Pons (tissue), 1 donor: Measurements from ENCODE around the gene LHCGR.
A peak's percentile ranks its signal among the peaks of the same experiment; 100 is the strongest.

Source experiments
- DNase-seq: peaks from one replicate; pipeline ENCODE4 v3.0.0-alpha.2; 2016; ENCODE audit warnings: low spot score

Gene LHCGR

DNA sequence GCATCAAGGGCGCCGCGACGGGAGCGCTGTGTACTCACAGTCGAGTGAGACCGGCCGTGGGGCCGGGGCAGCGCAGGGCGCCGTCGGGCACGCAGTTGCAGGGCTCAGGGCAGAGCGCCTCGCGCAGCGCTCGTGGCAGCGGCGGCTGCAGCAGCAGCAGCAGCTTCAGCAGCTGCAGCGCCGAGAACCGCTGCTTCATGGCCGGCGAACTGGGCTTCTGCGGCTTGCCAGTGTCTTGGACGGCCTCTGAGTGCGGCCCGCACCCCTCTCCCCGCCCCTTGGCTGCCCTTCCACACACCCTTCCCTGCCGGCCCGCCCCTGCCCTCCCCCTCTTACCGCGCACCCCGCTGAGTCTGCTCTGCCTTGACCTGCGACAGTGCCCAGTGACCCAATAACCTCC lies at the start of gene LHCGR:
Gene LHCGR, minus strand, starts transcription at position 252 of the 400 bp plus-strand sequence. Its CDS starts 53 bp downstream, at position 199.
- no peak for DNase-seq

DNA sequence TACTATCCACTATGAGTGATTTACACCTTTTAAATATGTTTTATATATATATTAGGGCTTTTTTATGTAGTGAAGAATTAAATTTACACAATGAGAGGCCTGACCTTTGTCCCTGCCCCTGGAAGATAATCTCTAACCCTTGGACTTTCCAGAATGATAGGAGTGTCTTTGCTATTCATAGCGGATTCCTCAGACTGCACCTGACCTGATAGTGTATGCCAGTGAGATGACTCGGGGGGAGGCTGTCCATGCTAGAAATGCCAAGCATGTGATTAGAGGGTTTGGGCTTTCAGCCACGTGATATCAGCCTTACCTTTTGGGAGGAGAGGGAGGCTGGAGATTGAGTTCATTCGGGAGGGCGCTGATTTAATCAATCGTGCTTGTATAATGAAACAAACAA lies 44.1 kb upstream of the LHCGR start:
- DNase-seq: no peak

GRCh38 chr2:48795065-48795464 lies 39.5 kb upstream of the LHCGR start:
- DNase-seq: no peak

- no peak for DNase-seq
Observed at GRCh38 chr2:48793671-48794070, 38.1 kb upstream of the LHCGR start.

- DNase-seq: no peak
Observed at GRCh38 chr2:48792030-48792429, 36.5 kb upstream of the LHCGR start.

- no peak for DNase-seq
Observed at GRCh38 chr2:48790407-48791170, 35.1 kb upstream of the LHCGR start.

DNA sequence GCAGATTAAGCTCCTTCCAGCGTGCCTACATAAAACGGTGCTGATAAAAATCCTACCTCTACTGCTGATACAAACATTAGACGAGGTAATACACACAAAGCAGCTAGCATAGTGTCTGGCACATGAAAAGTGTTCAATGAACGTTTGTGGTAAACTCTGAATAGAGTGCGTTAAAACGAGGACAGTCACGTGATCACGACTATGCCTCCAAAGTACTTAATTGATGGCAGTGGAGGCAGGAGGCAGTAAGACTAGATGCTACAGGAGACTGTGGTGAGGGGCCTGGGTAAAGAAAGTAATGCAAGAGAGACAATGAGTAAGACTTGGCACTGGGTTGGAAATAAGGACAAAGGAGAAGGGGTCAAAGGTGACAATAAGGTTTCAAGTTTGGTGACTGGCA lies 32.1 kb upstream of the LHCGR start:
- no peak for DNase-seq

DNA sequence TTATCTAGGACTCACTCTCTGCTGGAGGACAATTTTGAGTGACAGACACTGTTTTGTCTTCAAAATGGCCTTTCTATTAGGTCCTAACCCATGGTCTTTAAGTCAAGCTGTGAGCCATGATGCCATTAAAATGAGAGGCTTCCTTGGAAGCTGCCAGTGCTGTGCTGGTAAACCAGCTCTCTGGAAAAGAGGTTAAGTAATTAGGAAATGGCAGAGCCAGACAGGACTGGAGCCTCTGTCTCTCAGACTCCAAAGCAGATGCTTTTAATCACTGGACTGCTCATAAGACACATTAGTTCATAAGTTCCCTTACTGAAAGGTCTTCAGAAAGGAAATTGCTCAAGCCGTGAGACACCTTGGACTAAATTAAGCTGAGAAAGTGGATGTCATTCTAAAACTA lies 25.8 kb upstream of the LHCGR start:
- no peak for DNase-seq

GRCh38 chr2:48779019-48779716 lies 23.6 kb upstream of the LHCGR start:
- DNase-seq: no peak

- DNase-seq: no peak
Observed at GRCh38 chr2:48774251-48774650, 18.7 kb upstream of the LHCGR start.

- DNase-seq: no peak
Observed at GRCh38 chr2:48771241-48772014, 15.9 kb upstream of the LHCGR start.

DNA sequence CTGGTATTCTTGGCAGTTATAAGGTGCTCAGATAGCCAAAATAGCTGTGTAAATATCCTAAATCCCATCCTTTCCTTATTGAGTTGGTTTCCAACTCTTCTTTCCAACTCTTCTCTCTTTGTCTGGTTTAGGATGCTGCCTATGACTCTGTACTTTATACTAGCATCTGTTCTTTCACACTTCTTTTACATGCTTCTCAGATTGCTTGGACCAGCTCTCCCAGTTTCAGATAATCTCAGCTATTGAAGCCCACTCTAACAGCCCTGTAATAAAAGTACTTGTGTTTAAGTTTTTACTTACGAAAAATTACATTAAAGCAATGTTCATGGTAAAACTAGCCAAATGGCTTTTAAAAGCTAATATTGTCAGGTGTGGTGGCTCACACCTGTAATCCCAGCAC lies 14.7 kb upstream of the LHCGR start:
- DNase-seq: no peak

DNA sequence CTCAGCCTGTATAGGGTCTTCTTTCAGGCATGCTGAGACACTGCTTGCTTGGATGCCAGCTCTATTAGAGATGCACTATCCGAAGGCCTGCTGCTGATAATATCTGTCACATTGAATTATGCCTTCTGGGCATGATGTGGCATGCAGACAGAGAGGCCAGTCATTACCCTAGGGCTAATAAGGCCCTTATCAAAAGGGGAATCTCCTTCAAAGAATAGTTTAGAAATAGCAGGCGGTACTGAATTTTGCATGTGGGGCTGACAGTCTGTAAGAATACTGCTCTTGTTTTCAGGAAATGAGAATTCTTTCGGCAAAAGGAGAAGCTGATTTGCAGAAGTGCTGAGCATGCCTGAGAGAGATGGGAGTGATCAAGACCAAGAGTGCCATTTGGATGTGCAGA lies 13.1 kb upstream of the LHCGR start:
- DNase-seq: peak; percentile 78

GRCh38 chr2:48767330-48767729 lies 11.8 kb upstream of the LHCGR start:
- DNase-seq: no peak

DNA sequence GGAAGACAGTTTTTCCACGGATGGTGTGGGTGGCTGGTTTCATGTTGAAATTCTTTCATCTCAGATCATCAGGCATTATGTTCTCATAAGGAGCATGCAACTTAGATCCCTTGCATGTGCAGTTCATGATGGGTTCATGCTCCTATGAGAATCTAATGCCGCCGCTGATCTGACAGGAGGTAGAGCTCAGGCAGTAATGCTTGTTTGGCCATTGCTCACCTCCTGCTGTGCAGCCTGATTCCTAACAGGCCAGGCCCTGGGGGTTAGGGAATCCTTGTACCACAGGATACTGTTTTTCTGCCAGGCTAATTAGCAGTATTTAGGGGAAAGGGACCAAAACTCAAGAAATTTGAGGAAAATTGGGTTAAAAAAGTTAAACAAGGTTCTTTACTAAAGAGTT lies 5.3 kb upstream of the LHCGR start:
- DNase-seq: no peak

DNA sequence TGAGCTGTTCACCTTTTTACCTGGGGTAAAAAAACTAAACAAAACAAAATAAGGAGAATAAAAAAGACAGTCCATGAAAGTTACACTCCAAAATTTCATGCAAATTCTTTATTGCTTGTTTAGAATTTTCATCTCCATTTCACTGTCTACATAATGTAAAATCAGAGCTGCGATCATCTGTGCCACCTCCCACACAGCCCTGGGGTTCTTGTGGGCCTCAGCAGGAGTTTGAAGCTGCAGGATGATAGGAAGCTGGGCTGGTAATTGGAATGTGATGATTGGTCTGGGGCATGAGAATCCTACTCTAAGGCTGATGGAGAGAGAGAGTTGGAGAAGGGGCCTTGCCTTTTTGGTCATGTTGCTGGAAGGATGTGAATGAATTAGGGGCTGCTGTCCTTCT lies 4.2 kb upstream of the LHCGR start:
- no peak for DNase-seq

DNA sequence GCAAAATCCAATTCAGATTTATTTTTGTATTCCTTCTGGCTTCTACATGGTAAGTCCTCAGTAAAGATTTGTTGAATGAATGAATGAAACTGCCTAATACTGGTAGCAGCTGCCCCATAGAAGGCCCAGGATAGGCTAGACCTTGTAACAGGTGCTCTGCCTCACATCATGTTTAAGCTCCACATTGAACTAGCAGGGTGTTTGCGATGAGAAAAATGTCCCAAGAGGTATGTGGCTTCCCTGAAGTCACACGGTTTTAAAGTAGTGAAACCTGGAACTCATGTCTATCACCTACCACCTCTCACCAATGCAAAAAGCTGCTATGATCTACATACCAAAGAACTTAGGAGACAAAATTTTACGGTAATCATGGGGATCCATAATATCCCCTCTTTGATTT lies 765 bp upstream of the LHCGR start:
- no peak for DNase-seq

DNA sequence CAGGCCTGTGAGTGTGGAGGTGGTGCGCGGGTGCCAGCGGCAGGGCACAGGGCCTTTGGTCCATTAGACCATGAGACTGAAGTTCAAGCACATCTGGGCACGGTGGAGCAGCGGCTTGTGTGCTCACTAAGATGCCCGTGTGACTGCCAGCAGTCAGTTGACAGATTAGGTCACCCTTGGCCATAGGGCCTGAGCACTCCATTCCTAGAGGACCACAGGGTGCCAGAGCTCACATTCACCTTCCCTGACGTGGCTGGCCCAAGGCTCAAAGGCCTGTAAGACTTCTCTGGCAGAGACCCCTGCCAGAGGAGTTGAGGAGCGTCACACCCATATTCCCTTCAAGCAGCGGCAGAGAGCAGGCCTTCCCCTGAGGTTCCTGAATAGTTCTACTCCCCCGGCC lies 650 bp downstream of the LHCGR start:
- no peak for DNase-seq

DNA sequence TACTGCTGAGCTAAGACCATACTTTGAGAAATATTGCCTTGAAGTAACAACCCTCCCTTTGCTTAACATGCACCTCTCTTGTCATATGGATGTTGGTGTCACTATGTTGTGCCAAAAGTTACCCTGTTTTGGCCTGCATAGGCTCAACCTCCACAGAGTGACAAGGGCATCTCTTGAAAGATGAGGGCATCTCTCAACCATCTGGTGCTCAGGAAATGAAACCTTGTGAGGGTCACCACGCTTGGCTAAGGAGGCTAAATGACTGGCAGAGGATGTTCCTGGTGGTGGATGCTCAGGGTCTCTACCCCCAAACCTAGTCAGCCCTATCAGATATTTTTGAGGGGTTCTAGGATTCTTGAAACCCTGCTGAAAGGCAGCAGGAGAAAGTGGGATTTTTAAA lies 2.3 kb downstream of the LHCGR start:
- no peak for DNase-seq

- no peak for DNase-seq
Observed at GRCh38 chr2:48750128-48750739, 5.3 kb downstream of the LHCGR start.

DNA sequence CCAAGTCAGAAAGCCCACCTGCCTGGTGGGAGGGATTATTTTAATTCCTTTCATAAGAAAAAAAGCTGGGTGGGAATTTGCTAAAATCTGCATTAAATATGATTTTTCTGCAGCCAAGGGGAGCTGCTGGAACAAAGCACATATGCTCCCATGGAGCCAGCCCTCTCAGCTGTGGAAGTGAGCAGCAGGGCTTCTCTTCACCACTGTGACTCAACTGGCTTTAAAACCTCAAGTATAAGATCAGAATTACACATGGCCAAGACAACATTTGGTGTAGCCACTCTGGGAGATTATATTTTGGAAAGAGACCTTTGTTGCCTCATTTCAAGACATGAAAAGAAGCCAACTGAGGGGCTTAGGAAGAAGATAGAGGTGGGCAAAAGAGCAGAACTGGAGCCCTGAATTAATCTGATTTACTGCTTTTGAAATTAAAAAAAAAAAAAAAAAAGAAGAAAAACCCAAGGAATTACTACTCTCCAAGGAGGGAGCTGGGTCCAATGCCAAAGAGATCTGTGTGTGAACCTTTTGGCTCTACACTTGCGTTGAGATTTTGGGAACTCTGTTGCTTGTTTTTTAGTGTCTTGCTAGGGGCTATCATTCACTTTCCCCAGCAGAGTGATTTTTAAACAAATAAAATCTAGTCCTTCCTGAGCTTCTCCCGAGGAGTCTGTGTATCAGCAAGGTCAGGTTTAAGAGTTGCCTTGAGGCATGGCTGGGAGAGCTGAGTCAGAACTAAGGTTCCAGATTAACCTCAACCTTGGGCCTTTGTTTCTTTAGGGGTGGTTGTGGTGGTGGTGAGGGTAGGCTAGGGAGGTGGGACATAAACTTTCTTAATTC lies 6.0 kb downstream of the LHCGR start:
- no peak for DNase-seq

DNA sequence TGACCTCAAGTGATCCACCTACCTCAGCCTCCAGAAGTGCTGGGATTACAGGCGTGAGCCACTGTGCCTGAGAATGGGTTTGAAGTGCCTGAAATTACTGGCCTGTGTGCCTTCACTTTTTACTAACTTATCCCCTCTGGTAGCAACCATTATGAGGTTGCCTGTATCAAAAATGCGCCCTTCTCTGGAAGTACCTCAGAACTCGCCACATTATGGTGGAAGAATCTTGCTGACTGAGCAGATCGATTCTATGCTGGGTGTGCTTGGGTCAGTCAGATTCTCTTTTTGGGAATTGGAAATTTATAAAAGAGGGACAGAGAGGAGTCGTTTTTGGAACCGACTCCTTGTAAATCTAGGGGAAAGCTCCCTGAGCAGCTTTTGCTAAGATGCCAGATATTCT lies 8.2 kb downstream of the LHCGR start:
- DNase-seq: no peak
